K562 (cell line): Measurements from ENCODE around the gene TTC28. TPM values are rescaled to one million over a fixed set of nuclear protein-coding genes. Genes with fewer than 3 reads are reported as not detected.

Experiments
- CXXC5 ChIP-seq: fragments of 250-450 bp; sonication (Bioruptor Pico); IDR thresholded peaks from 2 replicates; pipeline ENCODE4 v1.8.0; 2022; ENCODE audit warnings: inconsistent platforms, mild to moderate bottlenecking, moderate library complexity
- HMG20A ChIP-seq: fragments of 450-650 bp; formaldehyde crosslinking; conservative IDR thresholded peaks from 2 replicates; pipeline ENCODE4 v1.4.0; 2020; ENCODE audit warnings: mild to moderate bottlenecking, mixed read lengths
- MAFG ChIP-seq: fragments of 450-650 bp; conservative IDR thresholded peaks from 2 replicates; pipeline ENCODE4 v1.6.1; 2016; ENCODE audit warnings: missing genetic modification characterization, missing compliant biosample characterization
- MCM3 ChIP-seq: fragments of 450-650 bp; IDR thresholded peaks from 2 replicates; pipeline ENCODE4 v1.6.1; 2016
- USF2 ChIP-seq: sonication (generic); formaldehyde crosslinking; IDR thresholded peaks from 2 replicates; pipeline ENCODE4 v1.5.0; 2020; ENCODE audit warnings: missing genetic modification reagents
- ZBTB40 ChIP-seq, 2 experiments: fragments of 450-650 bp in 1 of 2; sonication (generic) in 1 of 2; formaldehyde crosslinking in 1 of 2; IDR thresholded peaks; 2 replicates each; pipeline versions ENCODE4 v1.7.1 to v1.9.0; 2016 to 2022; ENCODE audit warnings: inconsistent platforms in 1 of 2, mild to moderate bottlenecking in 1 of 2, missing genetic modification reagents in 1 of 2
- polyA plus RNA-seq, 8 experiments: library from polyadenylated mRNA; depleted of rRNA in 4 of 8; stranded (reverse) in 5 of 8; unstranded in 3 of 8; fragments of >200 nt; fragmentation: Nextera tagmentation in 2 of 8; fragmentation: Illumina TruSeq in 1 of 8; extraction: Ambion mirVana in 2 of 8; extraction: Trizol in 1 of 8; gene quantifications; 2 replicates each; pipeline versions ENCODE4 v1.2.1 to v1.2.3, GENCODE V29; 2011 to 2014; ENCODE audit warnings: inconsistent platforms in 1 of 8, missing spikeins in 1 of 8
- total RNA-seq, 7 experiments: library from RNA; depleted of rRNA in 6 of 7; stranded (reverse); fragments of >200 nt in 6 of 7; fragmentation: Illumina TruSeq in 2 of 7; extraction: Trizol in 2 of 7; gene quantifications; 2 replicates each; pipeline versions ENCODE4 v1.2.1 to v1.2.3, GENCODE V29; 2011 to 2021; ENCODE audit warnings: low replicate concordance in 1 of 7
- TF ChIP-seq, protein P1 (sequence below), 2 experiments: fragments of 450-650 bp in 1 of 2; IDR thresholded peaks; 2 replicates each; pipeline ENCODE4 v1.6.1; 2011 to 2017; ENCODE audit warnings: low read depth in 2 of 2, antibody characterized with exemption in 1 of 2, borderline replicate concordance in 1 of 2, low read length in 1 of 2, mild to moderate bottlenecking in 1 of 2, mixed read lengths in 1 of 2; ENCODE audit not compliant: control insufficient read depth in 1 of 2
- TF ChIP-seq, protein P2 (sequence below), 2 experiments: fragments of 450-650 bp in 1 of 2; sonication (generic) in 1 of 2; formaldehyde crosslinking; conservative IDR thresholded peaks; 2 replicates each; pipeline versions ENCODE4 v1.4.0 to v1.8.1; 2020 to 2022; ENCODE audit warnings: mild to moderate bottlenecking in 1 of 2, missing genetic modification reagents in 1 of 2
- TF ChIP-seq, protein P3 (sequence below): sonication (generic); formaldehyde crosslinking; IDR thresholded peaks from 2 replicates; pipeline ENCODE4 v1.9.0; 2022; ENCODE audit warnings: mild to moderate bottlenecking, missing genetic modification reagents
- TF ChIP-seq, protein P4 (sequence below): fragments of 250-450 bp; sonication (Bioruptor Pico); IDR thresholded peaks from 2 replicates; pipeline ENCODE4 v1.8.0; 2021; ENCODE audit warnings: moderate library complexity, mild to moderate bottlenecking, inconsistent platforms

TTC28 gene
- total and polyA plus RNA-seq, 9 of the 15 experiments (the other 6 are each of a cell fraction or from before 2014, with no cell fraction given), result 0.22 to 10.7 (median 3.1) TPM

- TF ChIP-seq, protein P1, sequence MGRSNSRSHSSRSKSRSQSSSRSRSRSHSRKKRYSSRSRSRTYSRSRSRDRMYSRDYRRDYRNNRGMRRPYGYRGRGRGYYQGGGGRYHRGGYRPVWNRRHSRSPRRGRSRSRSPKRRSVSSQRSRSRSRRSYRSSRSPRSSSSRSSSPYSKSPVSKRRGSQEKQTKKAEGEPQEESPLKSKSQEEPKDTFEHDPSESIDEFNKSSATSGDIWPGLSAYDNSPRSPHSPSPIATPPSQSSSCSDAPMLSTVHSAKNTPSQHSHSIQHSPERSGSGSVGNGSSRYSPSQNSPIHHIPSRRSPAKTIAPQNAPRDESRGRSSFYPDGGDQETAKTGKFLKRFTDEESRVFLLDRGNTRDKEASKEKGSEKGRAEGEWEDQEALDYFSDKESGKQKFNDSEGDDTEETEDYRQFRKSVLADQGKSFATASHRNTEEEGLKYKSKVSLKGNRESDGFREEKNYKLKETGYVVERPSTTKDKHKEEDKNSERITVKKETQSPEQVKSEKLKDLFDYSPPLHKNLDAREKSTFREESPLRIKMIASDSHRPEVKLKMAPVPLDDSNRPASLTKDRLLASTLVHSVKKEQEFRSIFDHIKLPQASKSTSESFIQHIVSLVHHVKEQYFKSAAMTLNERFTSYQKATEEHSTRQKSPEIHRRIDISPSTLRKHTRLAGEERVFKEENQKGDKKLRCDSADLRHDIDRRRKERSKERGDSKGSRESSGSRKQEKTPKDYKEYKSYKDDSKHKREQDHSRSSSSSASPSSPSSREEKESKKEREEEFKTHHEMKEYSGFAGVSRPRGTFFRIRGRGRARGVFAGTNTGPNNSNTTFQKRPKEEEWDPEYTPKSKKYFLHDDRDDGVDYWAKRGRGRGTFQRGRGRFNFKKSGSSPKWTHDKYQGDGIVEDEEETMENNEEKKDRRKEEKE (IDR thresholded peaks at IDR 0.05; ENCODE audit: borderline replicate concordance in 1 of 2, control insufficient read depth in 1 of 2, low read depth in 2 of 2, low read length in 1 of 2), result no peak
- no peak for TF ChIP-seq HMG20A (CRISPR knock-in tag)
- no peak for TF ChIP-seq MCM3
- TF ChIP-seq MAFG, result peak; percentile 44; the same call in 1 of the 2 replicates
- no peak for TF ChIP-seq USF2
- no peak for TF ChIP-seq CXXC5
- TF ChIP-seq, protein P2, sequence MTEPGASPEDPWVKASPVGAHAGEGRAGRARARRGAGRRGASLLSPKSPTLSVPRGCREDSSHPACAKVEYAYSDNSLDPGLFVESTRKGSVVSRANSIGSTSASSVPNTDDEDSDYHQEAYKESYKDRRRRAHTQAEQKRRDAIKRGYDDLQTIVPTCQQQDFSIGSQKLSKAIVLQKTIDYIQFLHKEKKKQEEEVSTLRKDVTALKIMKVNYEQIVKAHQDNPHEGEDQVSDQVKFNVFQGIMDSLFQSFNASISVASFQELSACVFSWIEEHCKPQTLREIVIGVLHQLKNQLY (CRISPR knock-in tag; conservative IDR thresholded peaks at IDR 0.05), result no peak
- TF ChIP-seq, protein P3, sequence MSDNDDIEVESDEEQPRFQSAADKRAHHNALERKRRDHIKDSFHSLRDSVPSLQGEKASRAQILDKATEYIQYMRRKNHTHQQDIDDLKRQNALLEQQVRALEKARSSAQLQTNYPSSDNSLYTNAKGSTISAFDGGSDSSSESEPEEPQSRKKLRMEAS (CRISPR knock-in tag), result no peak
- TF ChIP-seq ZBTB40 (IDR thresholded peaks at IDR 0.05), result no peak
- no peak for TF ChIP-seq ZBTB40 (CRISPR knock-in tag; IDR thresholded peaks at IDR 0.05)
- TF ChIP-seq, protein P4, sequence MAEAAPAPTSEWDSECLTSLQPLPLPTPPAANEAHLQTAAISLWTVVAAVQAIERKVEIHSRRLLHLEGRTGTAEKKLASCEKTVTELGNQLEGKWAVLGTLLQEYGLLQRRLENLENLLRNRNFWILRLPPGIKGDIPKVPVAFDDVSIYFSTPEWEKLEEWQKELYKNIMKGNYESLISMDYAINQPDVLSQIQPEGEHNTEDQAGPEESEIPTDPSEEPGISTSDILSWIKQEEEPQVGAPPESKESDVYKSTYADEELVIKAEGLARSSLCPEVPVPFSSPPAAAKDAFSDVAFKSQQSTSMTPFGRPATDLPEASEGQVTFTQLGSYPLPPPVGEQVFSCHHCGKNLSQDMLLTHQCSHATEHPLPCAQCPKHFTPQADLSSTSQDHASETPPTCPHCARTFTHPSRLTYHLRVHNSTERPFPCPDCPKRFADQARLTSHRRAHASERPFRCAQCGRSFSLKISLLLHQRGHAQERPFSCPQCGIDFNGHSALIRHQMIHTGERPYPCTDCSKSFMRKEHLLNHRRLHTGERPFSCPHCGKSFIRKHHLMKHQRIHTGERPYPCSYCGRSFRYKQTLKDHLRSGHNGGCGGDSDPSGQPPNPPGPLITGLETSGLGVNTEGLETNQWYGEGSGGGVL, result no peak
Observed at GRCh38 chr22:28669387-28669786, 10.3 kb downstream of the TTC28 start (continued).
